Heart left ventricle (tissue), 16 donors: Measurements from ENCODE around the gene RSPO4. TPM values are rescaled to one million over a fixed set of nuclear protein-coding genes. Genes with fewer than 3 reads are reported as not detected.

Source experiments
- ATAC-seq, 4 donors: fragments of 200-7000 bp; cut with Tn5 transposase; one replicate each; pipeline ENCODE4 v1.9.1; 2020 to 2022; ENCODE audit warnings: moderate library complexity in 4 of 4, mild to moderate bottlenecking in 3 of 4, moderate number of reproducible peaks in 1 of 4
- DNase-seq, 5 donors: peaks; one replicate each; pipeline ENCODE4 v3.0.0-alpha.2; 2020
- H3K27ac ChIP-seq, 12 donors: fragments of 200-600 bp; sonication (generic) in 4 of 12; one replicate each; pipeline versions ENCODE4 v1.5.0 to v1.8.0; 2016 to 2022; ENCODE audit warnings: mild to moderate bottlenecking in 2 of 12
- H3K27me3 ChIP-seq, 9 donors: fragments of 200-600 bp; sonication (generic) in 2 of 9; one replicate each; pipeline versions ENCODE4 v1.5.1 to v1.8.0; 2016 to 2022; ENCODE audit warnings: mild to moderate bottlenecking in 3 of 9
- H3K36me3 ChIP-seq, 9 donors: fragments of 200-600 bp; sonication (generic) in 2 of 9; one replicate each; pipeline versions ENCODE4 v1.5.0 to v1.8.0; 2018 to 2022; ENCODE audit warnings: mild to moderate bottlenecking in 2 of 9
- H3K4me1 ChIP-seq, 12 donors: fragments of 200-600 bp; sonication (generic) in 4 of 12; one replicate each; pipeline versions ENCODE4 v1.5.0 to v1.8.0; 2016 to 2022; ENCODE audit warnings: mild to moderate bottlenecking in 3 of 12
- H3K4me3 ChIP-seq, 12 donors: fragments of 200-600 bp; sonication (generic) in 4 of 12; one replicate each; pipeline versions ENCODE4 v1.5.0 to v1.8.0; 2017 to 2022; ENCODE audit warnings: mild to moderate bottlenecking in 9 of 12, moderate library complexity in 4 of 12
- H3K9me3 ChIP-seq, 12 donors: fragments of 200-600 bp; sonication (generic) in 4 of 12; one replicate each; pipeline versions ENCODE4 v1.5.0 to v1.8.0; 2016 to 2022; ENCODE audit warnings: mild to moderate bottlenecking in 1 of 12
- POLR2A ChIP-seq, 2 donors: fragments of 450-650 bp; IDR thresholded peaks; one replicate each; pipeline ENCODE4 v1.6.1; 2017; ENCODE audit warnings: antibody characterized with exemption in 2 of 2, mild to moderate bottlenecking in 2 of 2, moderate library complexity in 2 of 2
- WGBS, 4 donors: extraction: QIAGEN DNeasy Blood & Tissue Kit in 2 of 4; methylation state at CpG; one replicate each; pipeline versions ENCODE4 v1.1.5 to v1.1.7; 2013 to 2018; 5-methylcytosine and 5-hydroxymethylcytosine counted together
- intact Hi-C, 10 donors: fragments of 100-400 bp; cut with DNase I; formaldehyde crosslinking; loops; one replicate each; pipeline versions ENCODE4 v1.11.1 to v1.14.2; 2022
- polyA plus RNA-seq, 2 donors: library from polyadenylated mRNA; stranded (reverse); fragments of 200-250 nt; gene quantifications; one replicate each; pipeline ENCODE4 v1.2.3, GENCODE V29; 2013
- total RNA-seq, 9 donors: library from RNA; depleted of rRNA in 2 of 9; stranded (reverse); fragments of >200 nt in 2 of 9; fragmentation: NEBNext Ultra II Directional in 3 of 9; extraction: Animal tissue kit (Norgen Biotek cat#: 25700) in 3 of 9; gene quantifications; one replicate each; pipeline versions ENCODE4 v1.1.0 to v1.2.4, GENCODE V29; 2016 to 2023
- TF ChIP-seq, protein P1 (sequence below), 12 donors: fragments of 200-600 bp; sonication (generic) in 4 of 12; IDR thresholded peaks; one replicate each; pipeline versions ENCODE4 v1.5.0 to v1.8.0; 2018 to 2022; ENCODE audit warnings: antibody characterized with exemption in 12 of 12, mild to moderate bottlenecking in 5 of 12
- donor health status: ischemic (EF 13 %, LVEDD 7.1; RV severe dilation, severe dysfunction).
- donor health status: healthy with polysubstance abuse.
- donor health status: DM: no; HTN: yes; CAD: no.
- donor health status: DM: no; HTN: no; CAD: no.
- donor health status: ischemic (EF 25% LVEDD 6.9; RV normal size, moderate dysfunction).
- donor health status: ischemic (EF 25% LVEDD 5.7; RV mildly dilated, moderate dysfunction).
- donor health status: healthy.
- donor health status: DM: yes; HTN: yes; CAD: no.
- donor health status: ischemic (EF 35%, LVEDD 5.7; RV mildly dilated, moderate dysfunction).
- donor health status: nonischemic (EF 11% LVEDD 7.7; RV severe dilation, severe dysfunction).
- donor health status: DM: yes; HTN: yes; CAD: no.
- donor health status: PGD.
- donor health status: ischemic (EF 29% LVEDD 5.4; RV normal size, mild dysfunction).
- donor health status: nonischemic (EF 23%, LVEDD 6.1; RV moderate dilation, normal function).

The RSPO4 gene
- total and polyA plus RNA-seq, 11 donors = 0.04 to 0.27 (median 0.25) TPM; not detected in 8

GRCh38 chr20:955111-955510, 47.0 kb downstream of the RSPO4 start:
- intact Hi-C loops = loop anchor here in 4 of 10 donors (5.0 to 10.0 kb wide), 2 partner anchors 257 to 260 kb away; no protein-coding TSS in a partner anchor

GRCh38 chr20:953742-954141, 48.4 kb downstream of the RSPO4 start:
- DNase-seq = no peak
- intact Hi-C loops = loop anchor here in 3 of 10 donors (10.0 kb wide), 1 partner anchor 261 kb away; no protein-coding TSS in a partner anchor
- WGBS, 4 donors = 26 to 45% (median 43%) methylated on average over 11 of the region's 11 CpGs
- no peak overlapping the region for H3K4me3 ChIP-seq
- TF ChIP-seq, protein P1, sequence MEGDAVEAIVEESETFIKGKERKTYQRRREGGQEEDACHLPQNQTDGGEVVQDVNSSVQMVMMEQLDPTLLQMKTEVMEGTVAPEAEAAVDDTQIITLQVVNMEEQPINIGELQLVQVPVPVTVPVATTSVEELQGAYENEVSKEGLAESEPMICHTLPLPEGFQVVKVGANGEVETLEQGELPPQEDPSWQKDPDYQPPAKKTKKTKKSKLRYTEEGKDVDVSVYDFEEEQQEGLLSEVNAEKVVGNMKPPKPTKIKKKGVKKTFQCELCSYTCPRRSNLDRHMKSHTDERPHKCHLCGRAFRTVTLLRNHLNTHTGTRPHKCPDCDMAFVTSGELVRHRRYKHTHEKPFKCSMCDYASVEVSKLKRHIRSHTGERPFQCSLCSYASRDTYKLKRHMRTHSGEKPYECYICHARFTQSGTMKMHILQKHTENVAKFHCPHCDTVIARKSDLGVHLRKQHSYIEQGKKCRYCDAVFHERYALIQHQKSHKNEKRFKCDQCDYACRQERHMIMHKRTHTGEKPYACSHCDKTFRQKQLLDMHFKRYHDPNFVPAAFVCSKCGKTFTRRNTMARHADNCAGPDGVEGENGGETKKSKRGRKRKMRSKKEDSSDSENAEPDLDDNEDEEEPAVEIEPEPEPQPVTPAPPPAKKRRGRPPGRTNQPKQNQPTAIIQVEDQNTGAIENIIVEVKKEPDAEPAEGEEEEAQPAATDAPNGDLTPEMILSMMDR (IDR thresholded peaks at IDR 0.05) = peak in 5 of 12 donors; percentile 12 to 36 (median 27)
- TF ChIP-seq POLR2A (IDR thresholded peaks at IDR 0.05) = no peak
- no peak for ATAC-seq
- H3K27ac ChIP-seq = no peak overlapping the region
- peaks cover 4 to 59% (median 25%) of the 10 kb centered on the region in 9 donors for H3K27me3 ChIP-seq
- no peaks in the 10 kb centered on the region for H3K9me3 ChIP-seq
- peaks cover 0 to 2% (median 0%) of the 10 kb centered on the region in 12 donors for H3K4me1 ChIP-seq
- H3K36me3 ChIP-seq = no peaks in the 10 kb centered on the region

More at GRCh38 chr20:955111-955510, 47.0 kb downstream of the RSPO4 start:
- 29 to 44% (median 33%) methylated on average over 3 of the region's 3 CpGs for WGBS, 4 donors
- DNase-seq (no peak), ATAC-seq (no peak)
- no peak overlapping the region for H3K4me3 ChIP-seq
- TF ChIP-seq, protein P1 (IDR thresholded peaks at IDR 0.05) = no peak
- no peak for TF ChIP-seq POLR2A (IDR thresholded peaks at IDR 0.05)
- no peaks in the 10 kb centered on the region for H3K9me3 ChIP-seq
- no peaks in the 10 kb centered on the region for H3K36me3 ChIP-seq
- peaks cover 0 to 2% (median 0%) of the 10 kb centered on the region in 12 donors for H3K4me1 ChIP-seq
- H3K27me3 ChIP-seq = peaks cover 4 to 62% (median 25%) of the 10 kb centered on the region in 9 donors
- H3K27ac ChIP-seq = no peak overlapping the region

DNA sequence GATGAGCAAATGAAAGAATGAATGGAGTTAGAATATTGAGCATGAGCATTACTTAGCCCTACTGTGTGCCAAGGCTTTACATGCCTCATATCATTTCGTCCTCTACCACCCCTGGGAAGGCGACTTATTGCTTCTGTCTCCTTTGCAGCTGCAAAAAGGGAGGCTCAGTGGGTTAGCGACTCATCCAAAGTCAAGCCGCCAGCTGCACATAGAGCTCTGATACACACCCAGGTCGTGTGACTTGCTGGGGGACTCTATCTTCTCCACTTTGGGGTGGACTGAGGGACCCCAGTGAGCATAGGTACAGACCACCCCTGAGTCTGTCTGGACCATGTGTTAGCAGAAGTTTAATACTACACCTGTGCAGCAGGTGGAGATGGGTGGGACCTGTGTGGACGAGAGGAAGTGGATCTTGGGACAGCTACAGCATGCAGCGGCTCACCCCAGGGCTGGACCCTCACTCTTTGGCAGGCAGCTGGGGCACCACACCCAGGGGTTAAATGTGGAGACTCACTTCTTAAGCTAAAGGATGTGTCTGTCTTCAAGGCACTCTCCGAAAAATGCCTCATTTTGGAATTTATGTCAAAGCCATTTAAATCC, 49.8 kb downstream of the RSPO4 start:
- H3K27ac ChIP-seq = no peak overlapping the region
- H3K4me1 ChIP-seq = peaks cover 0 to 2% (median 0%) of the 10 kb centered on the region in 12 donors
- H3K27me3 ChIP-seq = peaks cover 0 to 55% (median 19%) of the 10 kb centered on the region in 9 donors
- WGBS, 4 donors = 65 to 85% (median 76%) methylated on average over 7 to 8 of the region's 8 CpGs
- TF ChIP-seq POLR2A (IDR thresholded peaks at IDR 0.05) = no peak
- TF ChIP-seq, protein P1 (IDR thresholded peaks at IDR 0.05) = no peak
- intact Hi-C loops = loop anchor here in 3 of 10 donors (10.0 kb wide), 1 partner anchor 263 kb away; no protein-coding TSS in a partner anchor
- DNase-seq = no peak
- no peaks in the 10 kb centered on the region for H3K9me3 ChIP-seq
- ATAC-seq = no peak
- no peak overlapping the region for H3K4me3 ChIP-seq
- no peaks in the 10 kb centered on the region for H3K36me3 ChIP-seq

- ATAC-seq (no peak), DNase-seq (no peak)
- TF ChIP-seq, protein P1 (IDR thresholded peaks at IDR 0.05) = no peak
- TF ChIP-seq POLR2A (IDR thresholded peaks at IDR 0.05) = no peak
- Histone ChIP-seq H3K27me3 (peaks cover 0 to 56% (median 21%) of the 10 kb centered on the region in 9 donors), H3K4me3 (no peak overlapping the region), H3K4me1 (peaks cover 0 to 2% (median 0%) of the 10 kb centered on the region in 12 donors), H3K36me3 (no peaks in the 10 kb centered on the region), H3K27ac (no peak overlapping the region), H3K9me3 (no peaks in the 10 kb centered on the region)
- WGBS, 4 donors = 77 to 83% (median 78%) methylated on average over 21 of the region's 21 CpGs
- intact Hi-C loops = loop anchor here in 3 of 10 donors (10.0 kb wide), 1 partner anchor 263 kb away; no protein-coding TSS in a partner anchor
These were observed 50.5 kb downstream of the RSPO4 start for GRCh38 chr20:951384-952169.
